Ureter (tissue), 1 donor: ENCODE data around the gene GAB3. TPM values are rescaled to one million over a fixed set of nuclear protein-coding genes. Genes with fewer than 3 reads are reported as not detected.
A peak's percentile ranks its signal among the peaks of the same experiment; 100 is the strongest.

Experiments
- DNase-seq: peaks from one replicate; pipeline ENCODE4 v3.0.0-alpha.2; 2020; ENCODE audit warnings: low spot score
- total RNA-seq: library from RNA; stranded (reverse); gene quantifications from one replicate; pipeline ENCODE4 v1.2.4, GENCODE V29; 2023
- donor health status: DM: yes; HTN: yes; CAD: no.

GAB3 gene
- total RNA-seq, 1 donor from 2014 or later, result 4.2 TPM

GRCh38 chrX:154751669-154752271 lies 893 bp upstream of the GAB3 start:
- DNase-seq, result no peak

DNA sequence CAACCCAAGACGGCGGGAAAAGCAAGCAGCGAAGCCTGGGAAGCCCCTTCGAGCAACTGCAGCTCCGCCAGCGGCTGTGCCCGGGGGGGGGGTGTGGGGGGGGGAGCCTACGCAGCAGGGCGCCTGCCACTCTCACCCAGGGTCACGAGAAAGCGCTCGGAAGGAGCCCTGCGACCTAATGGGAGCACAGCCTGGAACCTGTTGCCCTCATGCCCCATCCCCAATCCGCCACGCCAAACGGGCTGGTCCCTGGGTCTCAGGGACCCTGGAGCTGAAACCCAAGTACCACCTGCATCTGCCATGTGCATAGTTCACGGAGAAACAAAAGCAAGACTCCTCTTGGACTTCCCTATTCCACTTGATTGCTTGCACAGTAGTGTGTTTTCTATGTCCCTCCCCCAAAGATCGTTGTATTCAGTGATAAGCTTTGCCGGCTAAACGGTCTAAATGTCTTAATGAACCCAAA lies 359 bp upstream of the GAB3 start:
- no peak for DNase-seq

DNA sequence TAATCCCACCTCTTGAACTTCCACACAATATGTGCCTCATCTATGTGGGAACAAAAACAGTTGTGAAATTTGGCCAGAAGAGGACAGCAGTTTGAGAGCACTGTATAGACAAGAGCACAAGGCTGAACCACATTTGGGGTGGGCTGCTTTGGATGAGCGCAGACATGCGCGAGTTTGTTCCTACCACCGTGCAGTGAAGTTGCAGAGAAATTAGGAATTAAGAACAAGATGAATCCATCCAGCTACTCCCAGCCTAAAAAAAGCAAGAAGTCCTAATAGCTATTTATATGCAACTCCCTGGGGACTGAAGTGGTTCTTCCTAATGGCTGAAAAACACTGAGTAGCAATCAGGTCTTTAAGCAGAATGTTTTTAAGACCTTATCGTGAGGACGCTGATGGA lies 1.0 kb downstream of the GAB3 start:
- no peak for DNase-seq

DNA sequence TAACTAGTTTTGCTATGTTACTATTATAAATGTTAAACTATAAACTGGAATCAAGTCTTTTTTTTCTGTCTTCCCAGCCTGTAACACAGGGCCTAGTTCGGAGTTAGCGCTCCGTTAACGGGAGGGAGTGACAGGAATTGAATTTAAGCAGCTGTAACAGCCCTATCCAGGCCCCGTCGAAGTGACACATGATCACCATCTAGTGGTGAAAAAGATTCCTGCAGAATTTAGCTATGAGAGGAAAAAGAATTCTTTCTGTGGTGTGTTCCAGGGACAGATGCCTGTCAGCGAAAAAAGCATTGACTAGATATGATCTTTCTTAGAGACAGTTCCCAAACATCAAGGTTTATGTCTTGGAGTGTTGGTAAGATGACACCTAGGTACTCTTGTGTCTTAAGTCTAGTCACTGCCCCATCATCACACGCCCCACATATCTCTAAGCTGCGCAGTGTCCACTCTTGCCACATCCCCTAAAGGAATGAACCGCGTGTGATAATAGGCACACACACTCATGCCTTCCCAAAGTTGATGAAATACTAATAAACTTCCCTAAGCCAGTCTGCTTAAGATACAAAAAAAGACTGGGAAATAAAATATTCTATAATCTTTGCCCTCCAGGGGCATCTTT lies 2.1 kb downstream of the GAB3 start:
- DNase-seq, result peak; percentile 47

GRCh38 chrX:154742613-154743012 lies 8.3 kb downstream of the GAB3 start:
- no peak for DNase-seq

- no peak for DNase-seq
These were observed 10.9 kb downstream of the GAB3 start for GRCh38 chrX:154739952-154740465.

- DNase-seq, result no peak
These were observed 12.7 kb downstream of the GAB3 start for GRCh38 chrX:154738011-154738738.

DNA sequence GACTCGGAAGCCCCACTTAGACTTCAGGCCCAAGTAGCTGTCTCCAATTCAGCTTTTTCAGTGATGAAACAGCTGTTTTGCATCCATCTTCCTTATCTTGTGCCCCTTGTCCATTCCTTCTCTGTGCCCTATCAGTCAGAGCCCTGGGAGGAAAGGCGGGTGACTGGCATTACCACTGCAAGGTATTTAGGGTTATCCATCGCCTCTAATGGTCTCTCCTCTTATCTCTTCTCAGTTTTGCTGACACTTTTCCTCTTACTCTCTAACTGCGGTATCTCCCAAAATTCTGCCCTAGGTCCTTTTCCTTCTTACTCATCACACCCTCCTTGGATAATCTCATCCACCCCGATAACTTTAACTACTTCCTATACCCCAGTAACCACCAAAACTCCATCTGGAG lies 13.7 kb downstream of the GAB3 start:
- no peak for DNase-seq

DNA sequence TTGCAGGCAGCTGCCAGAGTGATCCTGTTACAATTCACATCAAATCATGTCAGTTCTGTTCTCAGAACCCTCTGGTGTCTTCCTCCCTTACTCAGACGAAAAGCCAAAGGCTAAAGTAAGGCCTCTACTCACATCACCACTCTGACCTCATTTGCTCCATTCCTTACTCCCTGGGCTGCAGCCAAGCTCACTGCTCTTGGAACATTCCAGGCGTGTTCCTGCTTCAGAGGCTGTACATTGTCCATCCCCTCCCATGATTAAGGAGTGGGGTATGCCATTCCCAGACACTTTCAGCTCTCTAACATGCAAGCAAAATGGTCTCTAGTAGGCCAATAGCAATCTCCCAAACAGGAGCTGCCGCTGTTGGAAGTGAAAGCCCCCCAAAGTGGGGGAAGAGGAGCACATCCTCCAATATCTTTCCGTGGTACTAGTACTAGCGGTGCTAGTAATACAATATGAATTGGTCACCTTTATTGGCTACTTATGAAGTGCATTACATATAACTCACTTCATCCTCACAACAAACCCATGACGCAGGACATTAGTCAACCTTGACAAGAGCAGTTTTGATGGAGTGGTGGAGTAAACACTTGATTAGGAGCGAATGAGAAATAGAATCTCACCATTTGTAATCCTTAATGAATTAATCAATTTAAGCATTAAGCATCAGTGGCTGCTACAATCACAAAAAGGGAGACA lies 15.0 kb downstream of the GAB3 start:
- DNase-seq, result no peak

GRCh38 chrX:154734061-154734781 lies 16.7 kb downstream of the GAB3 start:
- no peak for DNase-seq

GRCh38 chrX:154733066-154733425 lies 17.8 kb downstream of the GAB3 start:
- DNase-seq, result no peak

DNA sequence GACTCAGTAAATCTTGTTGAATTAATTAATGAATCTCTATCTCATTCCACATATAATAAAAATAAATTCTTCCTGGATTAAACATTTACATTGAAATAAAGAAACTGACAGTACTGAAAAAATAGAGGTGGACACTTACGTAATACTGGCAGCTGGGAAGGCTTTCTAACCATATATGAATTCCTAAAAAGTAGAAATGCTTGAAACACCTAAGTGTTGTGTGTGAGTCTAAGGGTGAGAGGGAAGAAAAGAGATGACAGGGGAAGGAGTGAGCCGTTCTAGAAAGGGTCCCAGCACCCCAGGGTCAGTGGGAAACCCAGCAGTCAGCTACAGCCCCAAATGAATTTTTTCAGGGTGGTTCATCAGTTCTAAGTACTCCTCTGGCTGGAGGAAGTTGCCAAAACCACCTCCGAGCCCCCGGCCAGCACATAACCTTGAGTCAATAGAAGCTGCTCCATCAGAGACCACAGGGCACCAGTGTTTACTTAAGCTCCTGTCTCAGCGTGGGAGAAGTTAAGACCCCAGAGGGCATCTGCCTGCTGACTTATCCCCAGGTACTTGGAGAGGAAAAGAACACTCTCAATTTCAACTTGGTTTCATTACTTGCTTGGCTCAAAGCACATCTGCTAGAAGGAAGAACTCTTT lies 18.3 kb downstream of the GAB3 start:
- DNase-seq, result no peak

GRCh38 chrX:154731881-154732280 lies 19.0 kb downstream of the GAB3 start:
- DNase-seq, result no peak

- DNase-seq, result no peak
These were observed 19.7 kb downstream of the GAB3 start for GRCh38 chrX:154731184-154731583.

DNA sequence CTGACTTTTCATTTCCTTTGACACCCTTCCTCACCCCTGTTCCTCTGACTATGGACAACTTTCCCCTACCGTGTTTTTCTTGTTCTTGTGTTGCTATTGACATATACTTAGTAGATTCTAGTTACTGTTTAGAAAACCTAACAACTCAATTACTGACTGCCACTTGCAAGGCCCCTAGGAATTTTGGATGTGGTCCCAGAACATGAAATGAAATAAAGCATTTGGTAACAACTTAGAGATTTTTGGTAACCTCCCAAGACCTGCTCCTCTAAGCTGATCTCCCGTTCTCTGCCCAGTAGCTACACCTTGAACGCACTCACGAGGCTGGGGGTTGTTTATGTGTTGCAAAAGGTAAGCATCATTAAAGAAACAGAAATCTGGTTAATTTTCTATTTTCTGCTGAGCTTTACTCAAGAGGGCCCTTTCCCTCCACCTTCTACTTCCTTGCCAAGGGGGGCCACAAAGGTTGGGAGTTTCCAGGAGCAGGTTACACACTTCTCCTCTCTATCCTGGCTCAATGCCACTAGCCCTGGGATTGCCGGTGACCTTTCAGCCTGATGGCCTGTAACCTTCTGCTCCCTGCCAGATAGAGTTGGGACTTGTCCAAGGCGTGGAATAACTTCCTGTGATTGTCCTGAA lies 20.5 kb downstream of the GAB3 start:
- DNase-seq, result peak; percentile 55

DNA sequence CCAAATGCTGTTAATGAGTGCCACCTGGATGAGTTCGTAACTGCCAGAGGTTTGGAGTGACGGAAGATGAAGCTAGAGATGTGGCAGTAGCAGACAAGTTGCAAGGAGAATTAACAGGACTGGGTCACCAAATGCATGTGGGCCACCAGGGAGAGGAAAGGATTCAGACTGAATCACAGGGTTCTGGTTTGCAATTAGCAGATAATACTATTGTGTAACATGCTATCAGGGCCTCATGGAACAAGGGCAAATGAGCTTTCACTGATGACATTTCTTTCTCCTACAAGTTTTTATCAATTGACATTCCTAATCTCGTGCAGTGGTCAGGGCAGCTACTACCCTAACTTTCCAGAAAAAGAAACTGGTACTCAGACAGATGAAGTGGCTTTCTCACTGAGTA lies 21.4 kb downstream of the GAB3 start:
- DNase-seq, result no peak

- DNase-seq, result no peak
These were observed 22.3 kb downstream of the GAB3 start for GRCh38 chrX:154728431-154729190.

GRCh38 chrX:154727871-154728270 lies 23.0 kb downstream of the GAB3 start:
- no peak for DNase-seq

GRCh38 chrX:154727418-154727817 lies 23.5 kb downstream of the GAB3 start:
- no peak for DNase-seq
